NB4 (cell line): ENCODE results near the gene CCDC24.

Experiments used
- CTCF ChIP-seq: IDR thresholded peaks from one replicate; pipeline ENCODE4 v1.5.1; 2012; ENCODE audit warnings: low read depth, low read length
- MAX ChIP-seq: IDR thresholded peaks from 2 replicates; pipeline ENCODE4 v1.6.1; 2011; ENCODE audit warnings: low read depth, low read length
- POLR2A ChIP-seq: IDR thresholded peaks from 2 replicates; pipeline ENCODE4 v1.6.1; 2011; ENCODE audit warnings: mild to moderate bottlenecking; ENCODE audit not compliant: insufficient read length; ENCODE audit errors: extremely low read depth

GRCh38 chr1:44038876-44039657 is 47.7 kb downstream of the CCDC24 start:
- TF ChIP-seq POLR2A (no peak), CTCF (no peak), MAX (no peak)
